HEK293 (cell line): ENCODE data around the gene BMERB1.
A peak's percentile ranks its signal among the peaks of the same experiment; 100 is the strongest.

ENCODE experiments used
- ATF2 ChIP-seq: fragments of 450-650 bp; formaldehyde crosslinking; IDR thresholded peaks from 2 replicates; pipeline ENCODE4 v1.5.1; 2016; ENCODE audit warnings: missing biosample characterization, missing genetic modification characterization, low read depth
- GFI1B ChIP-seq: fragments of 450-650 bp; formaldehyde crosslinking; IDR thresholded peaks from 2 replicates; pipeline ENCODE4 v1.5.1; 2016; ENCODE audit warnings: missing biosample characterization, missing genetic modification characterization
- GLIS1 ChIP-seq: fragments of 450-650 bp; formaldehyde crosslinking; IDR thresholded peaks from 2 replicates; pipeline ENCODE4 v1.5.1; 2016; ENCODE audit warnings: missing biosample characterization, missing genetic modification characterization
- HOXA7 ChIP-seq: sonication (generic); formaldehyde crosslinking; IDR thresholded peaks from 2 replicates; pipeline ENCODE4 v1.8.1; 2022; ENCODE audit warnings: missing genetic modification reagents, borderline replicate concordance
- IKZF3 ChIP-seq: fragments of 450-650 bp; IDR thresholded peaks from 2 replicates; pipeline ENCODE4 v1.5.0; 2018; ENCODE audit warnings: missing biosample characterization, mild to moderate bottlenecking, missing genetic modification characterization, moderate library complexity
- MEIS1 ChIP-seq: sonication (generic); formaldehyde crosslinking; IDR thresholded peaks from 2 replicates; pipeline ENCODE4 v1.8.1; 2022; ENCODE audit warnings: missing genetic modification reagents, mild to moderate bottlenecking, borderline replicate concordance
- ZFP3 ChIP-seq: fragments of 450-650 bp; formaldehyde crosslinking; IDR thresholded peaks from 2 replicates; pipeline ENCODE4 v1.5.1; 2016; ENCODE audit warnings: low read depth, missing biosample characterization, missing genetic modification characterization
- ZNF132 ChIP-seq: fragments of 450-650 bp; formaldehyde crosslinking; IDR thresholded peaks from 2 replicates; pipeline ENCODE4 v1.5.1; 2017; ENCODE audit warnings: missing biosample characterization, missing genetic modification characterization, borderline replicate concordance
- ZNF202 ChIP-seq: fragments of 450-650 bp; formaldehyde crosslinking; IDR thresholded peaks from 2 replicates; pipeline ENCODE4 v1.5.1; 2016; ENCODE audit warnings: missing biosample characterization, missing genetic modification characterization, borderline replicate concordance
- ZNF274 ChIP-seq, 2 experiments: fragments of 200-500 bp in 1 of 2; fragments of 450-650 bp in 1 of 2; sonication (Bioruptor generic) in 1 of 2; formaldehyde crosslinking in 1 of 2; IDR thresholded peaks; 2 replicates each; pipeline versions ENCODE4 v1.5.1 to v1.6.1; 2014 to 2016; ENCODE audit warnings: borderline replicate concordance in 1 of 2, inconsistent platforms in 1 of 2, low read length in 1 of 2, missing biosample characterization in 1 of 2, missing genetic modification characterization in 1 of 2
- ZNF292 ChIP-seq: fragments of 450-650 bp; formaldehyde crosslinking; IDR thresholded peaks from 2 replicates; pipeline ENCODE4 v1.5.1; 2016; ENCODE audit warnings: low read depth, missing biosample characterization, missing genetic modification characterization, borderline replicate concordance
- ZNF335 ChIP-seq: fragments of 450-650 bp; formaldehyde crosslinking; conservative IDR thresholded peaks from 2 replicates; pipeline ENCODE4 v1.5.1; 2016; ENCODE audit warnings: missing biosample characterization, missing genetic modification characterization
- ZNF404 ChIP-seq: fragments of 450-650 bp; formaldehyde crosslinking; IDR thresholded peaks from 2 replicates; pipeline ENCODE4 v1.5.1; 2017; ENCODE audit warnings: missing biosample characterization, missing genetic modification characterization
- ZNF510 ChIP-seq: fragments of 450-650 bp; formaldehyde crosslinking; IDR thresholded peaks from 2 replicates; pipeline ENCODE4 v1.5.1; 2018; ENCODE audit warnings: mild to moderate bottlenecking, missing genetic modification characterization, missing biosample characterization; ENCODE audit not compliant: insufficient replicate concordance
- ZNF623 ChIP-seq: fragments of 450-650 bp; formaldehyde crosslinking; IDR thresholded peaks from 2 replicates; pipeline ENCODE4 v1.5.1; 2016; ENCODE audit warnings: missing biosample characterization, missing genetic modification characterization
- ZNF626 ChIP-seq: fragments of 450-650 bp; sonication (Bioruptor Pico); formaldehyde crosslinking; IDR thresholded peaks from 2 replicates; pipeline ENCODE4 v1.5.1; 2018; ENCODE audit warnings: missing biosample characterization, missing genetic modification characterization, inconsistent platforms
- ZNF777 ChIP-seq: fragments of 450-650 bp; formaldehyde crosslinking; IDR thresholded peaks from 2 replicates; pipeline ENCODE4 v1.5.1; 2017; ENCODE audit warnings: missing biosample characterization, missing genetic modification characterization, borderline replicate concordance
- ZSCAN16 ChIP-seq: fragments of 450-650 bp; formaldehyde crosslinking; IDR thresholded peaks from 2 replicates; pipeline ENCODE4 v1.5.1; 2016; ENCODE audit warnings: missing biosample characterization, missing genetic modification characterization
- ZSCAN18 ChIP-seq: fragments of 450-650 bp; formaldehyde crosslinking; IDR thresholded peaks from 2 replicates; pipeline ENCODE4 v1.5.1; 2016; ENCODE audit warnings: missing biosample characterization, missing genetic modification characterization
- TF ChIP-seq, protein P1 (sequence below): fragments of 450-650 bp; formaldehyde crosslinking; IDR thresholded peaks from 2 replicates; pipeline ENCODE4 v1.5.1; 2016; ENCODE audit warnings: missing biosample characterization, missing genetic modification characterization, borderline replicate concordance
- TF ChIP-seq, protein P2 (sequence below): fragments of 450-650 bp; formaldehyde crosslinking; IDR thresholded peaks from 2 replicates; pipeline ENCODE4 v1.5.1; 2016; ENCODE audit warnings: missing biosample characterization, missing genetic modification characterization
- TF ChIP-seq, protein P3 (sequence below): fragments of 450-650 bp; formaldehyde crosslinking; IDR thresholded peaks from 2 replicates; pipeline ENCODE4 v1.5.1; 2016; ENCODE audit warnings: missing biosample characterization, missing genetic modification characterization
- TF ChIP-seq, protein P4 (sequence below): fragments of 450-650 bp; formaldehyde crosslinking; IDR thresholded peaks from 2 replicates; pipeline ENCODE4 v1.5.1; 2016; ENCODE audit warnings: missing biosample characterization, missing genetic modification characterization

The BMERB1 gene

GRCh38 chr16:15434425-15435215 is at the start of gene BMERB1 (continued):
- TF ChIP-seq, protein P1, sequence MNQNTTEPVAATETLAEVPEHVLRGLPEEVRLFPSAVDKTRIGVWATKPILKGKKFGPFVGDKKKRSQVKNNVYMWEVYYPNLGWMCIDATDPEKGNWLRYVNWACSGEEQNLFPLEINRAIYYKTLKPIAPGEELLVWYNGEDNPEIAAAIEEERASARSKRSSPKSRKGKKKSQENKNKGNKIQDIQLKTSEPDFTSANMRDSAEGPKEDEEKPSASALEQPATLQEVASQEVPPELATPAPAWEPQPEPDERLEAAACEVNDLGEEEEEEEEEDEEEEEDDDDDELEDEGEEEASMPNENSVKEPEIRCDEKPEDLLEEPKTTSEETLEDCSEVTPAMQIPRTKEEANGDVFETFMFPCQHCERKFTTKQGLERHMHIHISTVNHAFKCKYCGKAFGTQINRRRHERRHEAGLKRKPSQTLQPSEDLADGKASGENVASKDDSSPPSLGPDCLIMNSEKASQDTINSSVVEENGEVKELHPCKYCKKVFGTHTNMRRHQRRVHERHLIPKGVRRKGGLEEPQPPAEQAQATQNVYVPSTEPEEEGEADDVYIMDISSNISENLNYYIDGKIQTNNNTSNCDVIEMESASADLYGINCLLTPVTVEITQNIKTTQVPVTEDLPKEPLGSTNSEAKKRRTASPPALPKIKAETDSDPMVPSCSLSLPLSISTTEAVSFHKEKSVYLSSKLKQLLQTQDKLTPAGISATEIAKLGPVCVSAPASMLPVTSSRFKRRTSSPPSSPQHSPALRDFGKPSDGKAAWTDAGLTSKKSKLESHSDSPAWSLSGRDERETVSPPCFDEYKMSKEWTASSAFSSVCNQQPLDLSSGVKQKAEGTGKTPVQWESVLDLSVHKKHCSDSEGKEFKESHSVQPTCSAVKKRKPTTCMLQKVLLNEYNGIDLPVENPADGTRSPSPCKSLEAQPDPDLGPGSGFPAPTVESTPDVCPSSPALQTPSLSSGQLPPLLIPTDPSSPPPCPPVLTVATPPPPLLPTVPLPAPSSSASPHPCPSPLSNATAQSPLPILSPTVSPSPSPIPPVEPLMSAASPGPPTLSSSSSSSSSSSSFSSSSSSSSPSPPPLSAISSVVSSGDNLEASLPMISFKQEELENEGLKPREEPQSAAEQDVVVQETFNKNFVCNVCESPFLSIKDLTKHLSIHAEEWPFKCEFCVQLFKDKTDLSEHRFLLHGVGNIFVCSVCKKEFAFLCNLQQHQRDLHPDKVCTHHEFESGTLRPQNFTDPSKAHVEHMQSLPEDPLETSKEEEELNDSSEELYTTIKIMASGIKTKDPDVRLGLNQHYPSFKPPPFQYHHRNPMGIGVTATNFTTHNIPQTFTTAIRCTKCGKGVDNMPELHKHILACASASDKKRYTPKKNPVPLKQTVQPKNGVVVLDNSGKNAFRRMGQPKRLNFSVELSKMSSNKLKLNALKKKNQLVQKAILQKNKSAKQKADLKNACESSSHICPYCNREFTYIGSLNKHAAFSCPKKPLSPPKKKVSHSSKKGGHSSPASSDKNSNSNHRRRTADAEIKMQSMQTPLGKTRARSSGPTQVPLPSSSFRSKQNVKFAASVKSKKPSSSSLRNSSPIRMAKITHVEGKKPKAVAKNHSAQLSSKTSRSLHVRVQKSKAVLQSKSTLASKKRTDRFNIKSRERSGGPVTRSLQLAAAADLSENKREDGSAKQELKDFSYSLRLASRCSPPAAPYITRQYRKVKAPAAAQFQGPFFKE (tag by site-specific recombination), result 0 out of 2 replicates have a peak, but pooled peaks have one; percentile 56
- TF ChIP-seq ZNF404, result no peak
- TF ChIP-seq ATF2 (tag by site-specific recombination), result no peak
- no peak for TF ChIP-seq ZNF202 (tag by site-specific recombination)
- 0 out of 2 replicates have a peak, but pooled peaks have one; percentile 21 for TF ChIP-seq ZNF777 (tag by site-specific recombination)
- TF ChIP-seq, protein P2, sequence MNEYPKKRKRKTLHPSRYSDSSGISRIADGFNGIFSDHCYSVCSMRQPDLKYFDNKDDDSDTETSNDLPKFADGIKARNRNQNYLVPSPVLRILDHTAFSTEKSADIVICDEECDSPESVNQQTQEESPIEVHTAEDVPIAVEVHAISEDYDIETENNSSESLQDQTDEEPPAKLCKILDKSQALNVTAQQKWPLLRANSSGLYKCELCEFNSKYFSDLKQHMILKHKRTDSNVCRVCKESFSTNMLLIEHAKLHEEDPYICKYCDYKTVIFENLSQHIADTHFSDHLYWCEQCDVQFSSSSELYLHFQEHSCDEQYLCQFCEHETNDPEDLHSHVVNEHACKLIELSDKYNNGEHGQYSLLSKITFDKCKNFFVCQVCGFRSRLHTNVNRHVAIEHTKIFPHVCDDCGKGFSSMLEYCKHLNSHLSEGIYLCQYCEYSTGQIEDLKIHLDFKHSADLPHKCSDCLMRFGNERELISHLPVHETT (tag by site-specific recombination), result no peak
- peak; percentile 81 for TF ChIP-seq ZNF335 (tag by site-specific recombination)
- peak; percentile 62 for TF ChIP-seq GLIS1 (tag by site-specific recombination)
- TF ChIP-seq ZNF623 (tag by site-specific recombination), result no peak
- no peak for TF ChIP-seq HOXA7
- TF ChIP-seq IKZF3 (tag by site-specific recombination), result peak; percentile 86
- TF ChIP-seq MEIS1 (CRISPR knock-in tag), result no peak
- TF ChIP-seq ZNF292 (tag by site-specific recombination), result no peak
- no peak for TF ChIP-seq ZNF132 (tag by site-specific recombination)
- TF ChIP-seq ZSCAN18 (tag by site-specific recombination), result no peak
- no peak for TF ChIP-seq ZFP3 (tag by site-specific recombination)
- no peak for TF ChIP-seq ZSCAN16 (tag by site-specific recombination)
- no peak for TF ChIP-seq ZNF626 (tag by site-specific recombination)
- no peak for TF ChIP-seq ZNF510 (tag by site-specific recombination)
- TF ChIP-seq, protein P3, sequence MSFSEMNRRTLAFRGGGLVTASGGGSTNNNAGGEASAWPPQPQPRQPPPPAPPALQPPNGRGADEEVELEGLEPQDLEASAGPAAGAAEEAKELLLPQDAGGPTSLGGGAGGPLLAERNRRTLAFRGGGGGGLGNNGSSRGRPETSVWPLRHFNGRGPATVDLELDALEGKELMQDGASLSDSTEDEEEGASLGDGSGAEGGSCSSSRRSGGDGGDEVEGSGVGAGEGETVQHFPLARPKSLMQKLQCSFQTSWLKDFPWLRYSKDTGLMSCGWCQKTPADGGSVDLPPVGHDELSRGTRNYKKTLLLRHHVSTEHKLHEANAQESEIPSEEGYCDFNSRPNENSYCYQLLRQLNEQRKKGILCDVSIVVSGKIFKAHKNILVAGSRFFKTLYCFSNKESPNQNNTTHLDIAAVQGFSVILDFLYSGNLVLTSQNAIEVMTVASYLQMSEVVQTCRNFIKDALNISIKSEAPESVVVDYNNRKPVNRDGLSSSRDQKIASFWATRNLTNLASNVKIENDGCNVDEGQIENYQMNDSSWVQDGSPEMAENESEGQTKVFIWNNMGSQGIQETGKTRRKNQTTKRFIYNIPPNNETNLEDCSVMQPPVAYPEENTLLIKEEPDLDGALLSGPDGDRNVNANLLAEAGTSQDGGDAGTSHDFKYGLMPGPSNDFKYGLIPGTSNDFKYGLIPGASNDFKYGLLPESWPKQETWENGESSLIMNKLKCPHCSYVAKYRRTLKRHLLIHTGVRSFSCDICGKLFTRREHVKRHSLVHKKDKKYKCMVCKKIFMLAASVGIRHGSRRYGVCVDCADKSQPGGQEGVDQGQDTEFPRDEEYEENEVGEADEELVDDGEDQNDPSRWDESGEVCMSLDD (tag by site-specific recombination), result 0 out of 2 replicates have a peak, but pooled peaks have one; percentile 34
- TF ChIP-seq ZNF274 (IDR thresholded peaks at IDR 0.05; ENCODE audit: low read length), result no peak
- no peak for TF ChIP-seq ZNF274 (tag by site-specific recombination; IDR thresholded peaks at IDR 0.05; ENCODE audit: borderline replicate concordance)
- TF ChIP-seq GFI1B, result no peak
- TF ChIP-seq, protein P4, sequence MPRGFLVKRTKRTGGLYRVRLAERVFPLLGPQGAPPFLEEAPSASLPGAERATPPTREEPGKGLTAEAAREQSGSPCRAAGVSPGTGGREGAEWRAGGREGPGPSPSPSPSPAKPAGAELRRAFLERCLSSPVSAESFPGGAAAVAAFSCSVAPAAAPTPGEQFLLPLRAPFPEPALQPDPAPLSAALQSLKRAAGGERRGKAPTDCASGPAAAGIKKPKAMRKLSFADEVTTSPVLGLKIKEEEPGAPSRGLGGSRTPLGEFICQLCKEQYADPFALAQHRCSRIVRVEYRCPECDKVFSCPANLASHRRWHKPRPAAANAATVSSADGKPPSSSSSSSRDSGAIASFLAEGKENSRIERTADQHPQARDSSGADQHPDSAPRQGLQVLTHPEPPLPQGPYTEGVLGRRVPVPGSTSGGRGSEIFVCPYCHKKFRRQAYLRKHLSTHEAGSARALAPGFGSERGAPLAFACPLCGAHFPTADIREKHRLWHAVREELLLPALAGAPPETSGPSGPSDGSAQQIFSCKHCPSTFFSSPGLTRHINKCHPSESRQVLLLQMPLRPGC (tag by site-specific recombination), result no peak
